Activated T-cell treated with anti-CD3 and anti-CD28 coated beads for 24 hours (primary cell): Measurements from ENCODE around the gene KRT1.
"Not testable (repeated sequence)": the region's sequence is repeated elsewhere in the genome, so short reads cannot be mapped to it uniquely, and the experiment has no call there.

ENCODE experiments used
- DNase-seq: peaks from one replicate; pipeline ENCODE4 v3.0.0-alpha.2; 2020; ENCODE audit warnings: low read depth

KRT1 gene

GRCh38 chr12:52681526-52682380 lies 1.5 kb upstream of the KRT1 start:
- DNase-seq = no peak

GRCh38 chr12:52679875-52680274 lies 332 bp downstream of the KRT1 start:
- no peak for DNase-seq

GRCh38 chr12:52677671-52678070 lies 2.5 kb downstream of the KRT1 start:
- no peak for DNase-seq

- DNase-seq = no peak
Observed at GRCh38 chr12:52677126-52677525, 3.1 kb downstream of the KRT1 start.

GRCh38 chr12:52676163-52676562 lies 4.0 kb downstream of the KRT1 start:
- DNase-seq = no peak

- no peak for DNase-seq
Observed at GRCh38 chr12:52675301-52675701, 4.9 kb downstream of the KRT1 start.

- DNase-seq = no peak
Observed at GRCh38 chr12:52674433-52674775, 5.8 kb downstream of the KRT1 start.

- no peak for DNase-seq
Observed at GRCh38 chr12:52673713-52674432, 6.3 kb downstream of the KRT1 start.

GRCh38 chr12:52673217-52673616 lies 7.0 kb downstream of the KRT1 start:
- DNase-seq = no peak

- no peak for DNase-seq
Observed at GRCh38 chr12:52672321-52672933, 7.8 kb downstream of the KRT1 start.

- DNase-seq = no peak
Observed at GRCh38 chr12:52670961-52671360, 9.2 kb downstream of the KRT1 start.

GRCh38 chr12:52670506-52670905 lies 9.7 kb downstream of the KRT1 start:
- no peak for DNase-seq

- not testable (repeated sequence) for DNase-seq
Observed at GRCh38 chr12:52669941-52670340, 10.3 kb downstream of the KRT1 start.

- DNase-seq = no peak
Observed at GRCh38 chr12:52669426-52669825, 10.8 kb downstream of the KRT1 start.

GRCh38 chr12:52667931-52668330 lies 12.3 kb downstream of the KRT1 start:
- DNase-seq = no peak

GRCh38 chr12:52667509-52667908 lies 12.7 kb downstream of the KRT1 start:
- DNase-seq = no peak

- no peak for DNase-seq
Observed at GRCh38 chr12:52666471-52666870, 13.7 kb downstream of the KRT1 start.

- DNase-seq = no peak
Observed at GRCh38 chr12:52663420-52663819, 16.8 kb downstream of the KRT1 start.

GRCh38 chr12:52662918-52663229 lies 17.3 kb downstream of the KRT1 start:
- no peak for DNase-seq

- no peak for DNase-seq
Observed at GRCh38 chr12:52662093-52662917, 17.9 kb downstream of the KRT1 start.

- DNase-seq = no peak
Observed at GRCh38 chr12:52661668-52662067, 18.5 kb downstream of the KRT1 start.

- DNase-seq = no peak
Observed at GRCh38 chr12:52660934-52661499, 19.2 kb downstream of the KRT1 start.
